Ammon's horn (tissue), 1 donor: ENCODE results near the gene SNRPF.
"Not testable (repeated sequence)": the region's sequence is repeated elsewhere in the genome, so short reads cannot be mapped to it uniquely, and the experiment has no call there.

ENCODE experiments used
- DNase-seq: peaks from one replicate; pipeline ENCODE4 v3.0.0-alpha.2; 2016; ENCODE audit warnings: low spot score

SNRPF gene

DNA sequence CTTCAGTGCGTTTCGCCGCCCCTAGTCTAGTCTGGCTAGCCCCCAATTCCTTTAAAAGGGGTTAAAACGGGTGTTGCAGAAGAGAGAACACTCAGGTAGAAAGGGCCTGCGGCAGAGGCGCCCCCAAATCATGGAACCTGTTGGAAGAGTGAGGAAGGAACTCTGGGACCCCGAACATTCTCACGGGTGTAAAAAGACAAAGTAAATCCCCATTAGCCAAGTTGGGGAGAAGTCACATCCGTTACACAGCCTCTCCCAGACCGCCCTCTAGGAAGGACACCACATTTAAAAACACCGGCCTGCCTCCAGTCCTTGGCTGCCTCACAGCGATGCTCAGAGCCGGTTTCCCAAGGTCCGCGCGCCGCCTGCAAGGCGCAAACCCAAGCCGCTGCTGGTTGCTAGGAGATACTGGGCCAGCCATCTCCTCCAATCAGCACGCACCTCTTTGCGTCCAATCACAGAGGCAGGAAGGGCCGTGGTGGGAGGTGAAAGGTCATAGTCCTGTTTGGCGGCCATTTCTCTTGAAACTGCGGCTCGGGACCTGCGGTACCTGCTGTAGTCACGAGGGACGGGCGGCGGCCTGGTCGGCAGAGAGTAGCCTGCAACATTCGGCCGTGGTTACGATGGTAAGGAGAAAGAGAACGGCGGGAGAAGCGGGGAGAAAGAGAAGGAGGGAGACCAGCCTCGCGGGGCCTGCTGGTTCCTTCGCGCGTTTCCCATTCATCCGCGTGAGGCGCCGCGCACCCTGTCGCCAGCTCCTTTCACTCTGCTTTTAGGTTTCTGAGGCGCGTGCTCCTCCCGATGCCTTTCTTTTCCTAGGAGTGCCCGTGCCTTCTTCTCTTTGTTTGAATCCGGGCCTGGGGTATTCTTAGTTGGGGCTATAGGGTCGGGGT, at the start of gene SNRPF:
Gene SNRPF, plus strand, starts transcription at position 502 of the 893 bp plus-strand sequence. Its CDS starts 122 bp downstream, at position 624.
- DNase-seq, result peak; percentile 98

DNA sequence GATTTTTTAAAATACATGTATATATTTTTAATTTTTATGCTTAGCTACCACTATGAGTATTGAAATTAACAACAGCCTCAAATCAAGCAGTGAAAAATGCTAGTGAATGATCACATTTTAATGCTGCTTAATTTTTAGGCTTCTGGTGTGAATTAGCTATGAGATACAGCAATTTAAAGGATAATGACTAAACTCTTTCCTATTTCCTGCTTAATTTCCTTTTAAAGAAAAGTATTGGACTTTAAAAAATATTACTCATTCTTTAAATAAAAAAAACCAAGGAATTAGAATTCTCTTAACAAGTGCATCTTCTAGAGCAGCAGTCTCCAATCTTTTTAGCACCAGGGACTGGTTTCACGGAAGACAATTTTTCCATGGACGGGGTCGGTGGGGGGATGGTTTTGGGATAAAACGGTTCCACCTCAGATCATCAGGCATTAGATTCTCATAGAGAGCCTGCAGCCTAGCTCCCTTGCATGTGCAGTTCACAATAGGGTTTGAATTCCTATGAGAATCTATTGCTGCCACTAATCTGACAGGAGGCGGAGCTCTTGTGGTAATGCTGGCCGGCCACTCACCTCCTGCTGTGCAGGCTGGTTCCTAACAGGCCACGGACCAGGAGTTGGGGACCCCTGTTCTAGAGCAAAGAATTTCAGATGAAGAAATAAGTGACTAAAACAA, 49.6 kb upstream of the SNRPF start:
- DNase-seq, result no peak

DNA sequence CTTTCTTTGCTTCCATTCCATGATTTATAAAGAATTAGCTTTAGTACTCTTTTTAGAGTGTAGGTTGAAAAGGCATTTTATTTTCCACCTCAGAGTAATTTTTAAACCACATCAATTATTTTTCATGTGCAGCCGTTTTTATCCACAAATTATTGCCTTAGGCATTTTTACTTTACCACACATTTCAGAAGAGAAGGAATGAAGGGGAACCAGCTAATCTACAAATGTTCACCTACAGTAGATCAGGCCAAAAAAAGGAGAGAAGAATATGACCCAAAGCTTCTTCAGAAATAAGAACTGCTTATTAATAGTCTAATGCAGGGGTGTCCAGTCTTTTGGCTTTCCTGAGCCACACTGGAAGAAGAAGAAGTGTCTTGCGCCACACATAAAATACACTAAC, 48.3 kb upstream of the SNRPF start:
- DNase-seq, result no peak

DNA sequence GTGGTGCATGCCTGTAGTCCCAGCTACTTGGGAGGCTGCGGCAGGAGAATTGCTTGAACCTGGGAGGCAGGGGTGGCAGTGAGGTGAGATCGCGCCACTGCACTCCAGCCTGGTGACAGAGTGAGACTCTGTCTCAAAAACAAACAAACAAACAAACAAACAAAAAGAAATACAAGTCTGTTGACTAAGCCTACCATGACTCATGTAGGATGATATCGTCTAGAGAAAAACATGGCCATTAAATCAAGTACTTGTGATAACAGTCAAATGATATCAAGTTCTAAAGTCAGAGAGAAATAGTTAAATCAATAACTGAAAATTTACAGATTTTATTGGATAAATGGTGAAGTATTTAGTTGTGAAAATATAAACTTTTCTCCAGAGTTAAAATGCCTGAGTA, 46.6 kb upstream of the SNRPF start:
- DNase-seq, result not testable (repeated sequence)

DNA sequence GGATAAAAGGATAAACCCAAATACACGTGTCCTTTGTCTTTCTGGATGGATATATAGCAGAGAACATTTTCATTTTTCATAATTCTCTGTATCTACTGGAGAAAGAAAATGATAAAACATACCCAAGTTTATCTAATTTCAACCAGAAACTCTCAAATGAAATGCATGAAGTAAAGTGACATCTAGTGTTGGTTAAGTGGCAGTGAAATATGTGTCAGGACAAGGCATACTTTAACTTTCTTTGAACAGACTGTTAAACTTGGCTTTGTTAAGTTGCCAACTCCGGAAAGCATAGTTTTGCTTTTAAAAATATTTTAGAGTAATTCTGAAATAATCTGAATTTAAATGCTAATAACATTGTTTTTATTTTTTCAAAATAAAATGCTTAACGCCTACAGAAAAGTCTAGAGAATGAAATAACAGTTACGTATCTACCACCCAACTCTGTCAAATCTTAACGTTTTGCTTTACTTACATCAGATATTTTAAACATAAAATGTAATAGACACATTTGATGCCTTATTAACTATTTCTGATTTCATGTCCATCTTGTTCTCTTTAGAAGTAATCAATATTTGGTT, 43.0 kb upstream of the SNRPF start:
- DNase-seq, result peak; percentile 25

DNA sequence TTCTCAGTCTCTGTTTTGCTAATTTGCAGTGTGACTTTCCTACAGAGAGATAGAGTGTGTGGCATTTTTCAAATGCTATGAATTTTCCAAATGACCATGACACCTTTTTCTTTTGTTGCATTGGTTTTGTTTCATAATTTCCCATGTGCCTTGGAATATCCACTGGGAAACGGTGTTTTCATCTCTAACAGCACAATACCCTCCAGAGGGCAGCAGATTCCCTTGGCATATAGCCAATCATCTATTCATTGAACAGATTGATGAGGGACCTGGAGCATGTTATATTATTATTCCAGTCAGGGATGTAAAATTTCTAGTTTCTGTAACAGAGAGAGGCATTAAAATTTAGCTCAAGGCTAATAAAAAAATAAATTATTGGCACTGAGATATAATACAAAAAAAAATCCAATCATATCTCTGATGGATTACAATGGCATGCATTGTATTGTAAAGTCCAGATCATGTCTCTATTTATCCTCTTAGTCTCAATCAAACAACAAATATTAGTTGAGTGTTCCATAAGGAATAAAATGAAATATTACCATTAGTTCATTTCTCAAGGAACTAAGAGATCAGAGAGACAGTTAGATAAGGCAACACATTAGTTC, 38.6 kb upstream of the SNRPF start:
- peak; percentile 46 for DNase-seq

DNA sequence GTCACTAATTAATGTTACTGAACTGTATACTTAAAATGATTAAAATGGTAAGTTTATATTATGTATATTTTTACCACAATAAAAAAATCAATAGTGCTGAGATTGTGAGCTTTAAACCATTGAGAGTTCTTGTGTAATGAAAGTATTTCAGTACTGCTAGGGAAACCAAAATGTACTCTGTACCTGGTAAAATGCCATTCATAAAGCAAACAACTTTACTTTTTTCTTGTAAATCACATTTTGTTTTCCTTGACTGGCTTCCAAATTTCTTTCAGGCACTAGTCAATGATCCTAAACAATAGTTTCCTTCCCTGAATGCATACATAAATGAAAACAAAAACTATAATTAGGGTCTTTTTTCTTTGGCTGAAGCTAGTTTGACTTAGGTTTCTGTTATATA, 29.4 kb upstream of the SNRPF start:
- DNase-seq, result no peak

DNA sequence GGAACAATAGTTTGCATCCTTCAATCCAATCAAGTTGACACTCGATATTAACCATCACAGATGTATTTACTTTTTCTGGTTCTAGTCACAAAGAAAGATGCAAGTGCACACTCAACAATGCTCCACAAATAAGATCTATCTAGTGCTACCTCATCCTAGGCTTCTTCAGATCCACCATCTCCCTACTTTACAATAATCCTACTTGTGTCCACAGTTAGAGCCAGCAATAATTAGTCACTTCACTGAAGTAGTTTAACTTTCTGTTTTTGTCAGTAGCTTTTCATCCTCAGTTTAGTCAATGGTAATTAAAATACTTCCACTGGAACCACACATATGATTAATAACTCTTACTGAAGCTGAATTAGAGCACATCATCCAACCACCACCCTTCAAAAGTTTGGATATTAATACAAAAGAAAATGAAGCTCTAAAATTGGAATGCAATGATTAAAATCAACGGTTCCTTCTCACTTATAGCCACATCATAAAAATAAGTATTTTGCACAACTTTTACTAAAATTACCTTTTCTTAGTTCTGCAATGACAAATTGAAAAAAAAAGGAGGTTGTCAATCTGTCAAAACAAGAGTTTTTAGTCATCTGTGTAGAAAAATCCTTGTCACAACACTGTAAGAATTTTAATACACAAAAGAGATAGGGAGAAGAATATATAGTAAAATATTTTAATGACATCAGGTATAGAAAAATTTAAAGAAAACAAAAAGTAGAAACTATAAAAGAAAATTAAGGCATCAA, 28.2 kb upstream of the SNRPF start:
- DNase-seq, result no peak

DNA sequence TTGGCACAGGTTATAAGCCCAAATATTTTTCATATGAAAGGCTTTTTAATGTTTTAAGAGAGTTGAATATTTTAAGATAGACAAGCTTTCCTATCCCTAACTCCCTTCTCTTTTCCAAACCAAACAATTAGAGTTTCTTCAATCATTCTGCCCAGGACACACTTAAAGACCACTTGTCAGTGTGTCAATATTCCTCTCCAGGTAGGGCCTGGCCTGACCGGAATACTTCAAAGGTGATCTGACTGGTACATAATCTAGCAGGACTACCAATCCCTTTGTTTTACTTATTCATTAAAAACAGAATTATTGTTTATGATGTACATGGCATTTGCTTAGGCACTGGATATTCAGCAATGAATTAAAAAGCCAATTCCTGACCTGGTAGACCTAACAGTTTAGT, 24.2 kb upstream of the SNRPF start:
- DNase-seq, result no peak

DNA sequence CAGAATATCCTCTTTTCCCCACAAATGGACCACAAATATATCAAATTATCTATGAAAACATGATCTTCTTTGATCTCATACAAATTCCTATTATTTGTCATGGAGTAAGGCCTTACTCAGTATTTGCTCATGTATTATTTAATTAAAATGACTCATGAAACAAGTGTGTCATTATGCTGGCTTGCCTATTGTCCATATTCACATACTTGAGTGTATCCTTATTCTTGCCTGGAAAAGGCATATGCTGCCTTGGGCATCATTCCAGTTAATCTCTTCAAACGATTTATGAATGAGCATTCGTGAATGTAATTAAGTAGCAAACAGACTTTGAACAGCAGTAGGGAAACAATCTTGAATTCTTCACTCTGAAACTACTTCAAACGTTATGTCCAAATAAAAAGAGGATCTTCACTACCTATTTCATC, 22.6 kb upstream of the SNRPF start:
- no peak for DNase-seq

DNA sequence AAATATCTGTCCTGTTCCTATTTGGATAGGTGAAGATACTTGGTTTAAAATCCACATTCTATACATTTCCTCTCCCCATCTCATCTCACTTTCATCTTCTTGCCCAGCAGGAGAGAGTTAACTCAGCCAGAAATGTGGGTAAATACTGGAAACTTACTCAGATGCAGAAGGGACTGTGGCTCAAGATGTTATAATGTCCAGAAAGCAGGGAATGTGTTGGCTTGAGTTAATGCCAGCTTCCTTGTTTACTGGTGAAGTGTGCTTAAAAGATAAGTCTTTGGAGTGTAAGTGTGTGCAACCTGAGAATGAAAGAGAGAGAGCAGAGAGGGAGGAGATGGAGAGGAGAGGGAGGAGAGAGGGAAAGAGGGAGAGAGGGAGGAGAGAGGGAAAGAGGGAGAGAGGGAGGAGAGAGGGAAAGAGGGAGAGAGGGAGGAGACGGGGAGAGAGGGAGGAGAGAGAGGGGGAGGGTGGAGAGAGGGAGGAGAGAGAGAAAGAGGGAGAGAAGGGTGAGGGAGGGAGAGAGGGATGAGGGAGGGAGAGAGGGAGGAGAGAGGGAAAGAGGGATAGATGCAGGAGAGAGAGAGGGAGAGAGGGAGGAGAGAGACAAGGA, 22.0 kb upstream of the SNRPF start:
- no peak for DNase-seq

DNA sequence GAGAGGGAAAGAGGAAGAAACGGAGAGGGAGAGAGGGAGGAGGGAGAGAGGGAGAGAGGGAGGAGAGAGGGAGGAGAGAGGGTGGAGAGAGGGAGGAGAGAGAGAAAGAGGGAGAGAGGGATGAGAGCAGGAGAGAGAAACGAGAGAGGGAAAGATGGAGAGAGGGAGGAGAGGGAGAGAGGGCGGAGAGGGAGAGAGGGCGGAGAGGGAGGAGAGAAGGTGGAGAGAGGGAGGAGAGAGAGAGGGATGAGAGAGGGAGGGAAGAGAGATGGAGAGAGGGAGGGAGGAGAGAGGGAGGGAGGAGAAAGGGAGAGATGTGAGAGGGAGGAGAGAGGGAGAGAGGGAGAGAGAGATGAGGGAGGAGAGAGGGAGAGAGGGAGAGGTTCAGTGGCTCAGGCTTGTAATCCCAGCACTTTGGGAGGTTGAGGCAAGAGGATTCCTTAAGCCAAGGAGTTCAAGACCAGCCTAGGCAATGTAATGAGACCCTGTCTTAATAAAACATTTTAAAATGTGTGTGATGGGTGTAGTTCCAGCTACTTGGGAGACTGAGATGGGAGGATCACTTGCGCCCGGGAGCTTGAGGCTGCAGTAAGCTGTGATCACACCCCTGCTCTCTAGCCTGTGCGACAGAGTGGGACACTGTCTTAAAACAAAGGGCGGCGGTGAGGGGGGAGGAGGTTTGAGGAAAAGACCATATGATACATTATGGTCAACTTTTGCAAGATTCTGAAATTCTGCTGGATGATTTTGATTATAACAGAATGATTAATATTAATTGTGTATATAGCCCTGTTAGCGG, 21.3 kb upstream of the SNRPF start:
- DNase-seq, result no peak

DNA sequence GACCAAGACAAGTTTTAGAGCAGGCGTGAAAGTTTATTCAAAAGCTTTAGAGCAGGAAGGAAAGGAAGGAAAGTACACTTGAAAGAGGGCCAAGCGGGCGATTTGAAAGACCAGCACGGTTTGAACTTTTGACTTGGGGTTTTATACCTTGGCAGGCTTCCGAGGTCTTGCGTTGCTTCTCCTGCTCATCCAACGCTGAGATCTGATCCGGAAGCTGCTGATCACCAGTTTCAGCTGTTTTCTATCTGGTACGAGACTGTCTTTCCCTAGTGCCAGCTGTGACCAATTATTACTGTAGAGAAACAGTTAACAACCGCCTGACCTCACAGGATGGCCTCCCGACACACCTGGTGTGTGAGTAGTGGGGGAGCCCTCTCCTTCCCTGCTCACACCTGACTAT, 20.6 kb upstream of the SNRPF start:
- no peak for DNase-seq

DNA sequence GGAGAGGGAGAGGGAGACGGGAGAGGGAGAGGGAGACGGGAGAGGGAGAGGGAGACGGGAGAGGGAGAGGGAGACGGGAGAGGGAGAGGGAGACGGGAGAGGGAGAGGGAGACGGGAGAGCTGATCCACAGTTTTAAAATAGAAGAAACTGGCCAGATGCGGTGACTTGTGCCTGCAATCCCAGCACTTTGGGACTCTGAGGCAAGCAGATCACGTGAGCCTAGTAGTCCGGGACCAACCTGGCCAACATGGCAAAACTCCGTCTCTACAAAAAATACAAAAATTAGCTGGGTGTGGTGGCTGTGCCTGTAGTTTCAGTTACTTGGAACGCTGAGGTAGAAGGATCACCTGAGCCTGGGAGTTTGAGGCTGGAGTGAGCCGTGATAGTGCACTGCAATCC, 16.3 kb upstream of the SNRPF start:
- DNase-seq, result not testable (repeated sequence)

DNA sequence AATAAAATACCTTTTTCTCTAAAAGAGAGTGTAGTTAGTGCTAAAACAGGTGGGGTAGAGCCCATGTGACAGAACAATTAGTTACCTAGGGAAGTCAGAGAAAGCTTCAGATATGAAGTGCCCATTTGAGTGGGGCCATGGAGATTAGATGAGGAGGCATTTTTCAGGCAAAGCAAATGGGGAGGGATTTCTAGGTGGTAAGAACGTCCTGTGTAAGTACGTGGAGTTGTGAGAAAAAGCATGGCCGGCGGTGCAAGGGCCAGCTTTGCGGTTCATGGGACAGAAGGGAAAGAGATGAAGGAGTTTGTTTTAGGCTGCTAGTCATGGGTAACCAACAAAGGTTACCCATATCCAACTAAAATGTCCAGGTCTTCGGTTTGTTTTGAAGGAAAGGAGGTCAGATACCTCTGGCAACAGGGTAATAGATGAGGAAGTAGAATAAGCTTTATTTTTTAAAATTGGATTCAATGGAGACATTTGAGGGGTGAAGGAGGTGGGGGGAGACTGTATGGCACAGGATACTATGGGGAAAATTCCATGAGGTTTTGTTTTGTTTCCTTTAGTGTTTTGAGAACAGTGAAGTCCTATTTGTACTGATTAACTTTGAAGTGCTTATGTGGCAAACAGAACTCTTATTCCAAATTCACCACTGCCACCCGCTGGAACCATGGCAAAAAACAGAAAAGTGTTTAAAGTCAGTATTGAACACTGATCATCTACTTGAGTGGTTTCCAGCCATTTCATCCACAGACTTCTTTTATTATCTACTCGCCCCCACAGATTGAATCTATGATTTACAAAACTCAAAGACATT, 10.0 kb upstream of the SNRPF start:
- peak; percentile 47 for DNase-seq

DNA sequence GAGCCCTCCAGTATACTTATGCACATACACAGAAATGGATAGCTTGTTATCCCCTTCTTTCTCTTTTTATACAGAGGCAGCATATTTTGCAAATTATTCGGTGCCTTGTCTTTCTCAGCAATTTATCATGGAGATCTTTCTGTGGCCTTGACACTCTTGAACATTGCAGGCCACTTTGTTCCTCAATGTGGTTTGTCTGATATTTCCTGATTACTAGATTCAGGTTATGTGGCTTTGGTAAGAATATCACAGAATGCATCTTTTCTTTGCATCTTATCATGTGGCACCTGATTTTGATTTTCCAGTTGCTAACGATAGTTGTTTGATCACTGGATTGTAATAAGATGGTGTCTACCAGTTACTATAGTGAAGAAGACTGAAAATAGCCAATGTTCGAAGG, 7.1 kb upstream of the SNRPF start:
- no peak for DNase-seq

DNA sequence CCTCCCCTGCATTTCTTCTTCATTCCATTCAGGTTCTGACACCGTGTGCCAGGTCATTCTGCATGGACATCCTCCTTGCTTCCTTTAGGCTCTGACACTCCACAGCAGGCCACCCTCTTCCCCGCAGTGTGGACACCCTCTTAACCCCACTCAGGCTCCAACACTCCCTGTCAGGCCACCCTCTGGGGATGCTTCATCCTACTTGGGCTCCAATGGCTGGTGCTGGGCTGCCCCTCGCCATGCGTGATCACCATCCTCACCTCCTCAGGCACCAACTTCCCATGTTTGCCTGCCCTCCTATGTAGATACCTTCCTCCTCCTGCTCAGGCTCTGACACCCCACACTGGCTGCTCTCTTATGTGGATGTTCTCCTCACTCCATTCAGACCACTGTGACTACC, 6.6 kb upstream of the SNRPF start:
- no peak for DNase-seq

DNA sequence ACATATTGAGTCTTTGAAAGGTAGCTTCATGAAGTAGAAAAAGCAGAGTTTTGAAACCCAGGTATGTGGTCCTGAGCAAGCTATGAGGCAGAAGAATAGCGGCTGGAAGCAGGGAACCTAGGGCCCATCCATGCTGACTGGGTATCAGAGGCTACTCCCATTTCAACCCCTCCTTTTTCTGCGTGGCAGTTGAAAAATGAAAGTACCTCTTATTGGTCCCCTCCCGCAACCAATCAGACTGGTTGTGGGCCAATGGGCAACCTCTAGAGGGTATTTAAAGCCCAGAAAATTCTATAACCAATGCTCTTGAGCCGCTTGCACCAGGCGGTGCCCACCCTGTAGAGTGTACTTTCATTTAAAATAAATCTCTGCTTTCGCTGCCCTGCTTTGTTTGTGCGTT, 1.6 kb upstream of the SNRPF start:
- DNase-seq, result no peak

DNA sequence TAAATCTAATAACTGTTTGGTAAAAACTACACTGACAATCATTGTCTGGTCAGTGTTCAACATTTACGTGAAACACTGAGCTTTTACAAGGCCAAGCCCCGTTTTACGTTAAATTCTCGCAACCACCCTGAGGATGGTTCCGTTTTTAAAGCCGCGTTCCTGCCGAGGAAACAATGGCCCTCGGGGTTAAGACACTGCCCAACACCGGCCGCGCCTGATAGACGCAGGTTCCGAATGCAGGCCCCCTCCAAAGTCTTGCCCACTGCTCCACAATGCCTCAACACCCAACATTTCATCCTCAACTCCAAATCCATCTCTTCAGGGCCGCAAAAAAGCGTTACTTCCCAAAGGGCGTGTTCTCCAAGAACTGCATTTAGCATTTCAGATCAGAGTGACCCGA, 953 bp upstream of the SNRPF start:
- DNase-seq, result no peak

DNA sequence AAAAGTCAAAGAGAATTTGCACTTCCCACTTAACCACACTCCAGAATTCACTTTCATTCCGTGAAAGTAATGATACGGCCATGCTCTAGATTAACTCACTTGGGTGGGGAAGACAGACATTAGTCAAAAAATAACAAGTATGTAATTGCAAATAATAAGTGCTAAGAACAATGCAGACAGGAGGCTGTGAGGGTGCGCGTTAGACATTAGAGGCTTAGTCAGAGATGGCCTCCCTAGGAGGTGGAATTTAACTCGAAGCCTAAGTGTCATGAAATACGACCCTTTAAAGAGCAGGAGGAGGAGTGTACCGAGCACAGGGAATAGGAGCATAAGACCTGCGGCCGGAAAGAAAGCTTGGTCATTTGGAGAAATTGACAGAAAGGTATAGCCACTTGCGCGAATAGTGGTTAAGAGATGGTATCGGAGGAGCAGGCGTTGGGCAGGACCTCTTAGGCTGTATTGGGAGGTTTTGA, 628 bp downstream of the SNRPF start:
- DNase-seq, result peak; percentile 6
